HepG2 (cell line): Measurements from ENCODE around the gene DIPK1B. TPM values are rescaled to one million over a fixed set of nuclear protein-coding genes. Genes with fewer than 3 reads are reported as not detected.

Experiments
- ATAC-seq: fragments of 200-7000 bp; cut with Tn5 transposase; 3 replicates; pipeline ENCODE4 v1.9.1; 2020; ENCODE audit warnings: mild to moderate bottlenecking, moderate library complexity
- BruUV-seq: library from RNA; stranded (reverse); fragments of 400-500 nt; replicated peaks from 2 replicates; lab custom pipeline; 2021; lab: Mats Ljungman, UMichigan
- CTCF ChIA-PET: fragments of 300-600 bp; formaldehyde crosslinking; extraction: SDS; loops from one replicate; lab custom pipeline; 2021; ENCODE audit warnings: low total read pairs, inconsistent platforms, low intra/inter-chr PET ratio; lab: Yijun Ruan, JAX
- POLR2A ChIA-PET: fragments of 350-600 bp; sonication (Branson Sonifier 250); formaldehyde crosslinking; loops from one replicate; lab custom pipeline; 2020; ENCODE audit warnings: antibody characterized with exemption, inconsistent platforms; lab: Yijun Ruan, JAX
- DNase-seq: peaks from one replicate; pipeline ENCODE4 v3.0.0-alpha.2; 2015; ENCODE audit warnings: low spot score
- FAIRE-seq: peaks from 3 replicates; lab custom pipeline; 2011; peaks lifted over from hg19 to GRCh38; lab: Jason Lieb, UNC
- H2AFZ ChIP-seq: one replicate; pipeline ENCODE4 v1.6.1; 2011; ENCODE audit warnings: low read length, inconsistent platforms
- H3K27ac ChIP-seq: fragments of 300-600 bp; 3 replicates; pipeline ENCODE4 v1.8.0; 2011; ENCODE audit warnings: mixed run types, mild to moderate bottlenecking, mixed read lengths, low read length, inconsistent platforms; ENCODE audit not compliant: insufficient read depth; ENCODE audit errors: extremely low read length
- H3K27me3 ChIP-seq, 2 experiments: fragments of 200-600 bp in 1 of 2; 2 replicates in 1 of 2; 3 replicates in 1 of 2; pipeline versions ENCODE4 v1.6.0 to v1.8.0; 2011; ENCODE audit warnings: low read length in 2 of 2, mild to moderate bottlenecking in 2 of 2, moderate library complexity in 2 of 2, inconsistent platforms in 1 of 2; ENCODE audit not compliant: insufficient read depth in 2 of 2, control insufficient read depth in 1 of 2
- H3K36me3 ChIP-seq, 2 experiments: fragments of 200-600 bp in 1 of 2; replicated peaks in 1 of 2; 2 replicates in 1 of 2; 3 replicates in 1 of 2; pipeline versions ENCODE4 v1.5.1 to v1.8.0; 2011; ENCODE audit warnings: low read length in 2 of 2, inconsistent platforms in 1 of 2; ENCODE audit not compliant: insufficient read depth in 2 of 2, control insufficient read depth in 1 of 2
- H3K4me1 ChIP-seq: 2 replicates; pipeline ENCODE4 v1.5.1; 2012; ENCODE audit warnings: low read length, inconsistent platforms; ENCODE audit not compliant: insufficient read depth
- H3K4me2 ChIP-seq: 2 replicates; pipeline ENCODE4 v1.6.0; 2011; ENCODE audit warnings: low read depth, low read length, inconsistent platforms
- H3K4me3 ChIP-seq, 3 experiments: fragments of 200-600 bp in 1 of 3; sonication (generic), shearing (Covaris generic) in 1 of 3; replicated peaks in 1 of 3; 2 replicates each; pipeline ENCODE4 v1.5.1; 2011 to 2016; ENCODE audit warnings: low read length in 3 of 3, inconsistent platforms in 2 of 3, low read depth in 2 of 3, mild to moderate bottlenecking in 2 of 3, control low read depth in 1 of 3, mixed read lengths in 1 of 3; ENCODE audit not compliant: insufficient read depth in 1 of 3
- H3K79me2 ChIP-seq: one replicate; pipeline ENCODE4 v1.6.1; 2011; ENCODE audit warnings: low read length, inconsistent platforms; ENCODE audit not compliant: insufficient read depth
- H3K9ac ChIP-seq: 2 replicates; pipeline ENCODE4 v1.6.0; 2011; ENCODE audit warnings: mild to moderate bottlenecking, low read depth, low read length, inconsistent platforms; ENCODE audit not compliant: insufficient read depth
- H3K9me3 ChIP-seq: 2 replicates; pipeline ENCODE4 v1.5.1; 2012; ENCODE audit warnings: mild to moderate bottlenecking, low read length
- H4K20me1 ChIP-seq: 2 replicates; pipeline ENCODE4 v1.6.0; 2011; ENCODE audit warnings: inconsistent platforms, mild to moderate bottlenecking, low read length, moderate library complexity; ENCODE audit not compliant: insufficient read depth
- ELF4 ChIP-seq: sonication (generic); formaldehyde crosslinking; IDR thresholded peaks from 2 replicates; pipeline ENCODE4 v1.5.0; 2020; ENCODE audit warnings: missing genetic modification reagents, mild to moderate bottlenecking, moderate library complexity, borderline replicate concordance
- MNT ChIP-seq: fragments of 450-650 bp; IDR thresholded peaks from 2 replicates; pipeline ENCODE4 v1.6.1; 2016
- NR2F6 ChIP-seq, 2 experiments: IDR thresholded peaks; 2 replicates each; pipeline ENCODE4 v1.6.1; 2016; ENCODE audit warnings: antibody characterized with exemption in 1 of 2, mild to moderate bottlenecking in 1 of 2
- SRSF4 ChIP-seq: fragments of 200-400 bp; formaldehyde crosslinking; IDR thresholded peaks from one replicate; pipeline ENCODE4 v1.6.1; 2018; ENCODE audit warnings: mild to moderate bottlenecking, low read depth, low read length, moderate library complexity; ENCODE audit not compliant: poor library complexity, severe bottlenecking
- ZFP36 ChIP-seq: fragments of 150-350 bp; IDR thresholded peaks from 2 replicates; pipeline ENCODE4 v1.6.1; 2018; ENCODE audit warnings: borderline replicate concordance, low read length, low read depth; ENCODE audit not compliant: partially characterized antibody
- ZNF563 ChIP-seq: sonication (generic); formaldehyde crosslinking; IDR thresholded peaks from 2 replicates; pipeline ENCODE4 v1.8.0; 2022; ENCODE audit warnings: mild to moderate bottlenecking, moderate library complexity, missing genetic modification reagents
- ZNF7 ChIP-seq: IDR thresholded peaks from 2 replicates; pipeline ENCODE4 v1.6.1; 2016; ENCODE audit warnings: missing biosample characterization, missing genetic modification reagents
- WGBS: methylation state at CpG from one replicate; pipeline ENCODE4 v1.1.6; 2017; ENCODE audit warnings: low lambda C conversion rate; 5-methylcytosine and 5-hydroxymethylcytosine counted together
- in situ Hi-C: cut with HindIII; loops from 2 replicates; pipeline ENCODE4 v1.10.0; 2017; ENCODE audit warnings: low pct_unique_long_range_greater_than_20kb; ENCODE audit not compliant: extremely low pct_ligation_motif_present
- intact Hi-C: fragments of 100-400 bp; cut with micrococcal nuclease; formaldehyde crosslinking; loops from one replicate; pipeline ENCODE4 v1.10.0; 2022; ENCODE audit not compliant: unreplicated experiment
- polyA plus RNA-seq, 8 experiments: library from polyadenylated mRNA; depleted of rRNA in 3 of 8; stranded (reverse) in 7 of 8; unstranded in 1 of 8; fragments of >200 nt; fragmentation: Illumina TruSeq in 4 of 8; extraction: Trizol in 4 of 8; gene quantifications; 2 replicates each; pipeline versions ENCODE4 v1.2.1 to v1.2.3, GENCODE V29; 2011 to 2016; ENCODE audit warnings: low read depth in 4 of 8, missing spikeins in 1 of 8, mixed read lengths in 1 of 8; ENCODE audit not compliant: insufficient read depth in 1 of 8
- total RNA-seq, 5 experiments: library from RNA; depleted of rRNA; stranded (reverse); fragments of >200 nt; fragmentation: Illumina TruSeq; extraction: Trizol; gene quantifications; 2 replicates each; pipeline ENCODE4 v1.2.3, GENCODE V29; 2016; ENCODE audit warnings: low read depth in 1 of 5
- TF ChIP-seq, protein P1 (sequence below): sonication (generic); formaldehyde crosslinking; IDR thresholded peaks from 2 replicates; pipeline ENCODE4 v1.4.0; 2020; ENCODE audit warnings: mild to moderate bottlenecking, missing genetic modification reagents
- TF ChIP-seq, protein P2 (sequence below): sonication (generic); formaldehyde crosslinking; IDR thresholded peaks from 2 replicates; pipeline ENCODE4 v1.5.0; 2020; ENCODE audit warnings: missing genetic modification reagents
- TF ChIP-seq, protein P3 (sequence below): sonication (generic); formaldehyde crosslinking; IDR thresholded peaks from 2 replicates; pipeline ENCODE4 v1.8.0; 2022; ENCODE audit warnings: mild to moderate bottlenecking, missing genetic modification reagents, moderate library complexity

Gene DIPK1B
- total and polyA plus RNA-seq, 2 of the 13 experiments (the other 11 are each of a cell fraction or from before 2014, with no cell fraction given), result 0.18 to 3.9 TPM

- no peak overlapping the region for H3K27ac ChIP-seq
- H3K9ac ChIP-seq, result no peak overlapping the region
- 71% methylated on average over 13 of the region's 13 CpGs for WGBS
- BruUV-seq, result no TSS peak
- no peaks in the 10 kb centered on the region for H3K9me3 ChIP-seq
- DNase-seq (no peak), ATAC-seq (no peak), FAIRE-seq (no peak)
- POLR2A ChIA-PET, result no interaction called here
- no peaks in the 10 kb centered on the region for H3K36me3 ChIP-seq
- peak overlapping the region; percentile 56 for H3K4me2 ChIP-seq
- H2AFZ ChIP-seq, result no peak overlapping the region
- in situ Hi-C loops, result no loop called here
- peaks cover 5 to 21% of the 10 kb centered on the region in 2 experiments; a peak in 3 of 5 replicates for H3K27me3 ChIP-seq
- intact Hi-C loops, result no loop called here
- H3K4me3 ChIP-seq, result no peak overlapping the region
- TF ChIP-seq NR2F6 (IDR thresholded peaks at IDR 0.05) (no peak), NR2F6 (CRISPR knock-in tag; IDR thresholded peaks at IDR 0.05) (no peak), ZNF7 (CRISPR knock-in tag) (no peak), ZFP36 (peak; percentile 40), ZNF563 (CRISPR knock-in tag) (0 out of 2 replicates have a peak, but pooled peaks have one; percentile 15), SRSF4 (no peak), MNT (no peak), ELF4 (CRISPR knock-in tag) (no peak)
- TF ChIP-seq, protein P1, sequence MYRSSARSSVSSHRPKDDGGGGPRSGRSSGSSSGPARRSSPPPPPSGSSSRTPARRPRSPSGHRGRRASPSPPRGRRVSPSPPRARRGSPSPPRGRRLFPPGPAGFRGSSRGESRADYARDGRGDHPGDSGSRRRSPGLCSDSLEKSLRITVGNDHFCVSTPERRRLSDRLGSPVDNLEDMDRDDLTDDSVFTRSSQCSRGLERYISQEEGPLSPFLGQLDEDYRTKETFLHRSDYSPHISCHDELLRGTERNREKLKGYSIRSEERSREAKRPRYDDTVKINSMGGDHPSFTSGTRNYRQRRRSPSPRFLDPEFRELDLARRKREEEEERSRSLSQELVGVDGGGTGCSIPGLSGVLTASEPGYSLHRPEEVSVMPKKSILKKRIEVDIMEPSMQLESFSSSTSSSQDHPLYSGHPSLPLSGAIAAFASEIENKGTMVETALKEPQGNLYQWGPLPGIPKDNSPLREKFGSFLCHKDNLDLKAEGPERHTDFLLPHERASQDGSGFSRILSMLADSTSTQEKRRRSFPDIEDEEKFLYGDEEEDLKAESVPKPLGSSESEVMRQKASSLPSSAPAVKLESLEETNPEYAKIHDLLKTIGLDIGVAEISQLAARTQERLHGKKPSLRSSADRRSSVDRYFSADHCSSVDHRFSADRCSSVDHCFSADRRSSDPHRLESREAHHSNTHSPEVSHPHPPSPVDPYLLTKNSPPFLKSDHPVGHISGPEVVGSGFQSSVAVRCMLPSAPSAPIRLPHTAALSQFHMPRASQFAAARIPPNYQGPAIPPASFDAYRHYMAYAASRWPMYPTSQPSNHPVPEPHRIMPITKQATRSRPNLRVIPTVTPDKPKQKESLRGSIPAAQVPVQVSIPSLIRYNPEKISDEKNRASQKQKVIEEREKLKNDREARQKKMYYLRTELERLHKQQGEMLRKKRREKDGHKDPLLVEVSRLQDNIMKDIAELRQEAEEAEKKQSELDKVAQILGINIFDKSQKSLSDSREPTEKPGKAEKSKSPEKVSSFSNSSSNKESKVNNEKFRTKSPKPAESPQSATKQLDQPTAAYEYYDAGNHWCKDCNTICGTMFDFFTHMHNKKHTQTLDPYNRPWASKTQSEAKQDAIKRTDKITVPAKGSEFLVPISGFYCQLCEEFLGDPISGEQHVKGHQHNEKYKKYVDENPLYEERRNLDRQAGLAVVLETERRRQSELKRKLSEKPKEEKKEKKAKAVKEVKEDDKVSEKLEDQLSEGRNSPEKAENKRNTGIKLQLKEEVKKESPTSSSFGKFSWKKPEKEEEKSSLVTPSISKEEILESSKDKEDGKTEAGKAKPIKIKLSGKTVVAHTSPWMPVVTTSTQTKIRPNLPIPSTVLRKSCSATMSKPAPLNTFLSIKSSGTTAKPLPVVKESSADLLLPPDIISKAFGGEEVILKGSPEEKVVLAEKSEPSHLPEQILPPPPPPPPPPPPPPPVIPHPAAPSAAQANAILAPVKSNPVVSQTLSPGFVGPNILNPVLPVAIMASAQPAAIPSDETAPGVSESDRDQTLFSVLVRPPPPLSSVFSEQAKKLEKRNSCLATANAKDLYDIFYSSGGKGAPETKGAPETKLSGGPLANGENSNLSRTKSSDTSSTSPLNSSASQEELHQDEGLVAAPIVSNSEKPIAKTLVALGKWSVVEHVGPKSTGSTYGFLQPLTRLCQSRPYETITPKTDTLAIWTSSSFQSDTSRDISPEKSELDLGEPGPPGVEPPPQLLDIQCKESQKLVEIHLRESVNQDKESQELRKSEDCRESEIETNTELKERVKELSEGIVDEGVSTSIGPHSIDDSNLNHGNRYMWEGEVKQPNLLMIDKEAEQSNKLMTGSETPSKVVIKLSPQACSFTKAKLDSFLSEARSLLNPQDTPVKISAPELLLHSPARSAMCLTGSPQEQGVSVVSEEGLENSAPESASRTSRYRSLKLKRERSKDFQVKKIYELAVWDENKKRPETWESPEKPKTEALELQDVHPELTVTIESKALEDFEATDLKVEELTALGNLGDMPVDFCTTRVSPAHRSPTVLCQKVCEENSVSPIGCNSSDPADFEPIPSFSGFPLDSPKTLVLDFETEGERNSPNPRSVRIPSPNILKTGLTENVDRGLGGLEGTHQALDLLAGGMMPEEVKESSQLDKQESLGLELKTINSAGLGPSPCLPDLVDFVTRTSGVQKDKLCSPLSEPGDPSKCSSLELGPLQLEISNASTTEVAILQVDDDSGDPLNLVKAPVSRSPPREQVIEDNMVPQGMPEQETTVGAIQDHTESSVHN (CRISPR knock-in tag), result no peak
- TF ChIP-seq, protein P2, sequence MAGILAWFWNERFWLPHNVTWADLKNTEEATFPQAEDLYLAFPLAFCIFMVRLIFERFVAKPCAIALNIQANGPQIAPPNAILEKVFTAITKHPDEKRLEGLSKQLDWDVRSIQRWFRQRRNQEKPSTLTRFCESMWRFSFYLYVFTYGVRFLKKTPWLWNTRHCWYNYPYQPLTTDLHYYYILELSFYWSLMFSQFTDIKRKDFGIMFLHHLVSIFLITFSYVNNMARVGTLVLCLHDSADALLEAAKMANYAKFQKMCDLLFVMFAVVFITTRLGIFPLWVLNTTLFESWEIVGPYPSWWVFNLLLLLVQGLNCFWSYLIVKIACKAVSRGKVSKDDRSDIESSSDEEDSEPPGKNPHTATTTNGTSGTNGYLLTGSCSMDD (CRISPR knock-in tag), result no peak
- TF ChIP-seq, protein P3, sequence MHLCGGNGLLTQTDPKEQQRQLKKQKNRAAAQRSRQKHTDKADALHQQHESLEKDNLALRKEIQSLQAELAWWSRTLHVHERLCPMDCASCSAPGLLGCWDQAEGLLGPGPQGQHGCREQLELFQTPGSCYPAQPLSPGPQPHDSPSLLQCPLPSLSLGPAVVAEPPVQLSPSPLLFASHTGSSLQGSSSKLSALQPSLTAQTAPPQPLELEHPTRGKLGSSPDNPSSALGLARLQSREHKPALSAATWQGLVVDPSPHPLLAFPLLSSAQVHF (CRISPR knock-in tag), result no peak
- H4K20me1 ChIP-seq, result no peaks in the 10 kb centered on the region
- CTCF ChIA-PET, result interaction anchor here (1.2 kb wide), 1 partner anchor 23 kb away, joined by 3 read pairs; no protein-coding TSS in a partner anchor
- peaks cover 58% of the 10 kb centered on the region for H3K4me1 ChIP-seq
- no peaks in the 10 kb centered on the region for H3K79me2 ChIP-seq
Observed at GRCh38 chr9:136761545-136761981, 49.2 kb downstream of the DIPK1B start.
